Measurements from ENCODE around the gene ADGRG6.

GRCh38 chr6:142404751-142405150 lies 102.9 kb downstream of the ADGRG6 start:
- no peak for TF ChIP-seq POLR2A (IDR thresholded peaks at IDR 0.05)
- no peak for TF ChIP-seq POLR2AphosphoS5 (IDR thresholded peaks at IDR 0.05)
- TF ChIP-seq CTCF (IDR thresholded peaks at IDR 0.05) = no peak
- TF ChIP-seq EP300 (IDR thresholded peaks at IDR 0.05; ENCODE audit: low read depth) = no peak
